ENCODE results near the gene ALOX5. TPM values are rescaled to one million over a fixed set of nuclear protein-coding genes. Genes with fewer than 3 reads are reported as not detected.
"Not testable (repeated sequence)": the region's sequence is repeated elsewhere in the genome, so short reads cannot be mapped to it uniquely, and the experiment has no call there.

The ALOX5 gene
- polyA plus RNA-seq, 3 donors from 2014 or later, result 0.99 to 8.0 (median 1.9) TPM

- H3K27me3 Mint-ChIP-seq (ENCODE audit: low read depth in 3 of 3), result peaks cover 3 to 13% (median 3%) of the 10 kb centered on the region in 3 donors
- H3K27ac Mint-ChIP-seq, DNase-seq, H3K36me3 Mint-ChIP-seq, H3K9me3 Mint-ChIP-seq, H3K4me1 Mint-ChIP-seq, H3K4me3 Mint-ChIP-seq: not testable (repeated sequence)
These were observed 11.8 kb upstream of the ALOX5 start for GRCh38 chr10:45361983-45362799.

- not testable (repeated sequence) for H3K27ac Mint-ChIP-seq, H3K9me3 Mint-ChIP-seq, H3K36me3 Mint-ChIP-seq, DNase-seq, H3K4me1 Mint-ChIP-seq, H3K4me3 Mint-ChIP-seq
- peaks cover 6 to 18% (median 13%) of the 10 kb centered on the region in 3 donors for H3K27me3 Mint-ChIP-seq (ENCODE audit: low read depth in 3 of 3)
These were observed 6.4 kb upstream of the ALOX5 start for GRCh38 chr10:45367643-45368042.

- no peak for DNase-seq
- peaks cover 4 to 7% of the 10 kb centered on the region in 2 donors for H3K4me1 Mint-ChIP-seq
- H3K36me3 Mint-ChIP-seq, result no peaks in the 10 kb centered on the region
- peaks cover 7 to 24% (median 13%) of the 10 kb centered on the region in 3 donors for H3K27me3 Mint-ChIP-seq (ENCODE audit: low read depth in 3 of 3)
- H3K27ac Mint-ChIP-seq, result no peak overlapping the region
- H3K4me3 Mint-ChIP-seq, result no peak overlapping the region
- H3K9me3 Mint-ChIP-seq, result no peaks in the 10 kb centered on the region
These were observed 5.8 kb upstream of the ALOX5 start for GRCh38 chr10:45368181-45368580.

- Mint-ChIP-seq H3K27me3 (ENCODE audit: low read depth in 3 of 3) (peaks cover 7 to 21% (median 12%) of the 10 kb centered on the region in 3 donors), H3K27ac (no peak overlapping the region), H3K36me3 (no peaks in the 10 kb centered on the region), H3K4me3 (no peak overlapping the region), H3K9me3 (no peaks in the 10 kb centered on the region), H3K4me1 (peaks cover 7 to 13% of the 10 kb centered on the region in 2 donors)
- no peak for DNase-seq
These were observed 3.6 kb upstream of the ALOX5 start for GRCh38 chr10:45370202-45370955.

GRCh38 chr10:45371560-45371959 lies 2.5 kb upstream of the ALOX5 start:
- Mint-ChIP-seq H3K27me3 (ENCODE audit: low read depth in 3 of 3) (peaks cover 9 to 21% (median 13%) of the 10 kb centered on the region in 3 donors), H3K4me3 (no peak overlapping the region), H3K4me1 (peaks cover 9 to 13% of the 10 kb centered on the region in 2 donors), H3K9me3 (no peaks in the 10 kb centered on the region), H3K36me3 (no peaks in the 10 kb centered on the region), H3K27ac (no peak overlapping the region)
- DNase-seq, result no peak

GRCh38 chr10:45372251-45372951 lies 1.6 kb upstream of the ALOX5 start:
- Mint-ChIP-seq H3K36me3 (no peaks in the 10 kb centered on the region), H3K4me1 (peaks cover 9 to 13% of the 10 kb centered on the region in 2 donors), H3K4me3 (peak overlapping the region; percentile 40 to 85 (median 74)), H3K27me3 (ENCODE audit: low read depth in 3 of 3) (peaks cover 9 to 21% (median 13%) of the 10 kb centered on the region in 3 donors), H3K27ac (no peak overlapping the region), H3K9me3 (no peaks in the 10 kb centered on the region)
- no peak for DNase-seq

- no peak for DNase-seq
- Mint-ChIP-seq H3K4me1 (peaks cover 9 to 13% of the 10 kb centered on the region in 2 donors), H3K27me3 (ENCODE audit: low read depth in 3 of 3) (peaks cover 9 to 19% (median 10%) of the 10 kb centered on the region in 3 donors)
These were observed 927 bp upstream of the ALOX5 start for GRCh38 chr10:45373003-45373575.

GRCh38 chr10:45374350-45375052 lies 485 bp downstream of the ALOX5 start:
- Mint-ChIP-seq H3K27ac (no peak overlapping the region), H3K4me3 (peak overlapping the region in 4 of 5 donors; percentile 30 to 51 (median 50))
- no peak for DNase-seq

More at GRCh38 chr10:45373003-45373575, 927 bp upstream of the ALOX5 start:
- Mint-ChIP-seq H3K9me3 (no peaks in the 10 kb centered on the region), H3K4me3 (peak overlapping the region; percentile 46 to 85 (median 74)), H3K36me3 (no peaks in the 10 kb centered on the region), H3K27ac (no peak overlapping the region)

GRCh38 chr10:45375101-45375500 lies 1.1 kb downstream of the ALOX5 start:
- H3K27ac Mint-ChIP-seq, result no peak overlapping the region
- peaks cover 6 to 17% (median 8%) of the 10 kb centered on the region in 3 donors for H3K27me3 Mint-ChIP-seq (ENCODE audit: low read depth in 3 of 3)
- H3K4me3 Mint-ChIP-seq, result peak overlapping the region in 4 of 5 donors; percentile 30 to 51 (median 46)
- peaks cover 9 to 13% of the 10 kb centered on the region in 2 donors for H3K4me1 Mint-ChIP-seq
- H3K36me3 Mint-ChIP-seq, result no peaks in the 10 kb centered on the region
- no peaks in the 10 kb centered on the region for H3K9me3 Mint-ChIP-seq
- no peak for DNase-seq

More at GRCh38 chr10:45374350-45375052, 485 bp downstream of the ALOX5 start:
- H3K9me3 Mint-ChIP-seq, result no peaks in the 10 kb centered on the region
- H3K4me1 Mint-ChIP-seq, result peaks cover 9 to 13% of the 10 kb centered on the region in 2 donors
- no peaks in the 10 kb centered on the region for H3K36me3 Mint-ChIP-seq
- peaks cover 10 to 17% (median 11%) of the 10 kb centered on the region in 3 donors for H3K27me3 Mint-ChIP-seq (ENCODE audit: low read depth in 3 of 3)

- Mint-ChIP-seq H3K4me3 (peak overlapping the region in 4 of 5 donors; percentile 18 to 42 (median 22)), H3K4me1 (peaks cover 9 to 13% of the 10 kb centered on the region in 2 donors), H3K27me3 (ENCODE audit: low read depth in 3 of 3) (peaks cover 3 to 17% (median 7%) of the 10 kb centered on the region in 3 donors), H3K36me3 (no peaks in the 10 kb centered on the region), H3K9me3 (no peaks in the 10 kb centered on the region), H3K27ac (peak overlapping the region in 1 of 6 donors; percentile 1)
- DNase-seq, result no peak
These were observed 1.8 kb downstream of the ALOX5 start for GRCh38 chr10:45375716-45376231.

GRCh38 chr10:45376371-45376801 lies 2.4 kb downstream of the ALOX5 start:
- no peak for DNase-seq
- Mint-ChIP-seq H3K27me3 (ENCODE audit: low read depth in 3 of 3) (peaks cover 2 to 17% (median 7%) of the 10 kb centered on the region in 3 donors), H3K9me3 (no peaks in the 10 kb centered on the region), H3K27ac (no peak overlapping the region), H3K4me1 (peaks cover 9 to 13% of the 10 kb centered on the region in 2 donors), H3K36me3 (no peaks in the 10 kb centered on the region), H3K4me3 (no peak overlapping the region)

GRCh38 chr10:45377321-45377720 lies 3.3 kb downstream of the ALOX5 start:
- H3K9me3 Mint-ChIP-seq, result no peaks in the 10 kb centered on the region
- peaks cover 9 to 13% of the 10 kb centered on the region in 2 donors for H3K4me1 Mint-ChIP-seq
- no peak for DNase-seq
- H3K36me3 Mint-ChIP-seq, result no peaks in the 10 kb centered on the region
- H3K27me3 Mint-ChIP-seq (ENCODE audit: low read depth in 3 of 3), result peaks cover 2 to 13% (median 7%) of the 10 kb centered on the region in 3 donors
- H3K4me3 Mint-ChIP-seq, result peak overlapping the region in 1 of 5 donors; percentile 25
- no peak overlapping the region for H3K27ac Mint-ChIP-seq

Measured in immature natural killer cell (primary cell).